Measurements from ENCODE around the gene PCGF5. TPM values are rescaled to one million over a fixed set of nuclear protein-coding genes. Genes with fewer than 3 reads are reported as not detected.
"Not testable (repeated sequence)": the region's sequence is repeated elsewhere in the genome, so short reads cannot be mapped to it uniquely, and the experiment has no call there.

Gene PCGF5
- total RNA-seq, 4 donors from 2014 or later: 47.8 to 63.7 (median 55.0) TPM

- Histone ChIP-seq H3K27ac (no peak overlapping the region), H3K9me3 (no peaks in the 10 kb centered on the region), H3K36me3 (no peaks in the 10 kb centered on the region), H3K4me1 (peaks cover 5 to 7% of the 10 kb centered on the region in 2 donors), H3K4me3 (replicated peaks in 1 of 3) (no peak overlapping the region), H3K27me3 (no peaks in the 10 kb centered on the region)
- peak; percentile 73 to 96 (median 90) for TF ChIP-seq CTCF (IDR thresholded peaks at IDR 0.05)
- TF ChIP-seq POLR2A (IDR thresholded peaks at IDR 0.05): no peak
- peak; percentile 53 to 60 for DNase-seq
- intact Hi-C loops (cut with DNase I): loop anchor here (5.0 kb wide), 2 partner anchors 244 to 344 kb away; no protein-coding TSS in a partner anchor
Observed at GRCh38 chr10:91251430-91252056, 31.1 kb downstream of the PCGF5 start.

- WGBS, 2 donors: 96 to 97% methylated on average over 4 of the region's 4 CpGs
- no peaks in the 10 kb centered on the region for H3K9me3 ChIP-seq
- no peak overlapping the region for H3K4me3 ChIP-seq (replicated peaks in 1 of 3)
- no peaks in the 10 kb centered on the region for H3K27me3 ChIP-seq
- intact Hi-C loops (cut with DNase I): loop anchor here (5.0 kb wide), 2 partner anchors 246 to 346 kb away; no protein-coding TSS in a partner anchor
- DNase-seq: no peak
- no peaks in the 10 kb centered on the region for H3K36me3 ChIP-seq
- H3K27ac ChIP-seq: no peak overlapping the region
- no peaks in the 10 kb centered on the region for H3K4me1 ChIP-seq
- TF ChIP-seq POLR2A (IDR thresholded peaks at IDR 0.05) (no peak), CTCF (IDR thresholded peaks at IDR 0.05) (no peak)
Observed at GRCh38 chr10:91253300-91253699, 32.8 kb downstream of the PCGF5 start.

- Histone ChIP-seq H3K27ac (no peak overlapping the region), H3K4me3 (replicated peaks in 1 of 3) (no peak overlapping the region), H3K4me1 (no peaks in the 10 kb centered on the region), H3K9me3 (no peaks in the 10 kb centered on the region), H3K36me3 (no peaks in the 10 kb centered on the region), H3K27me3 (no peaks in the 10 kb centered on the region)
- intact Hi-C loops (cut with DNase I): no loop called here
- DNase-seq: no peak
- TF ChIP-seq POLR2A (IDR thresholded peaks at IDR 0.05): no peak
- WGBS, 2 donors: 92 to 94% methylated on average over 3 of the region's 3 CpGs
Observed at GRCh38 chr10:91257310-91257709, 36.8 kb downstream of the PCGF5 start.

GRCh38 chr10:91260417-91260816, 40.0 kb downstream of the PCGF5 start:
- intact Hi-C loops (cut with DNase I); H3K4me1 ChIP-seq; DNase-seq; H3K27ac ChIP-seq; H3K9me3 ChIP-seq; H3K4me3 ChIP-seq (replicated peaks in 1 of 3); H3K27me3 ChIP-seq; H3K36me3 ChIP-seq: not testable (repeated sequence)
- WGBS, 2 donors: 87 to 100% methylated on average over 3 of the region's 3 CpGs

- no peak for TF ChIP-seq CTCF (IDR thresholded peaks at IDR 0.05)
- TF ChIP-seq POLR2A (IDR thresholded peaks at IDR 0.05): no peak
- intact Hi-C loops (cut with DNase I): no loop called here
- H3K27ac ChIP-seq: no peak overlapping the region
- no peak for DNase-seq
- H3K9me3 ChIP-seq: no peaks in the 10 kb centered on the region
- WGBS, 2 donors: 87 to 94% methylated on average over 1 of the region's 1 CpG
- H3K36me3 ChIP-seq: no peaks in the 10 kb centered on the region
- no peaks in the 10 kb centered on the region for H3K4me1 ChIP-seq
- H3K4me3 ChIP-seq (replicated peaks in 1 of 3): no peak overlapping the region
- H3K27me3 ChIP-seq: no peaks in the 10 kb centered on the region
Observed at GRCh38 chr10:91271886-91272285, 51.4 kb downstream of the PCGF5 start.

GRCh38 chr10:91284486-91285090, 64.1 kb downstream of the PCGF5 start:
- peaks cover 0 to 2% of the 10 kb centered on the region in 2 donors for H3K36me3 ChIP-seq
- no peaks in the 10 kb centered on the region for H3K9me3 ChIP-seq
- 71 to 85% methylated on average over 6 of the region's 6 CpGs for WGBS, 2 donors
- no peaks in the 10 kb centered on the region for H3K27me3 ChIP-seq
- DNase-seq: no peak
- TF ChIP-seq POLR2A (IDR thresholded peaks at IDR 0.05): no peak
- no peak for TF ChIP-seq CTCF (IDR thresholded peaks at IDR 0.05)
- H3K4me1 ChIP-seq: no peaks in the 10 kb centered on the region
- no peak overlapping the region for H3K27ac ChIP-seq
- intact Hi-C loops (cut with DNase I): no loop called here
- H3K4me3 ChIP-seq (replicated peaks in 1 of 3): no peak overlapping the region

All from thyroid gland (tissue), 4 donors.